ENCODE data around the gene SHBG. TPM values are rescaled to one million over a fixed set of nuclear protein-coding genes. Genes with fewer than 3 reads are reported as not detected.
A peak's percentile ranks its signal among the peaks of the same experiment; 100 is the strongest.

SHBG gene
- total and polyA plus RNA-seq, 10 of the 15 experiments (the other 5 are each of a cell fraction or from before 2014, with no cell fraction given), result not detected

DNA sequence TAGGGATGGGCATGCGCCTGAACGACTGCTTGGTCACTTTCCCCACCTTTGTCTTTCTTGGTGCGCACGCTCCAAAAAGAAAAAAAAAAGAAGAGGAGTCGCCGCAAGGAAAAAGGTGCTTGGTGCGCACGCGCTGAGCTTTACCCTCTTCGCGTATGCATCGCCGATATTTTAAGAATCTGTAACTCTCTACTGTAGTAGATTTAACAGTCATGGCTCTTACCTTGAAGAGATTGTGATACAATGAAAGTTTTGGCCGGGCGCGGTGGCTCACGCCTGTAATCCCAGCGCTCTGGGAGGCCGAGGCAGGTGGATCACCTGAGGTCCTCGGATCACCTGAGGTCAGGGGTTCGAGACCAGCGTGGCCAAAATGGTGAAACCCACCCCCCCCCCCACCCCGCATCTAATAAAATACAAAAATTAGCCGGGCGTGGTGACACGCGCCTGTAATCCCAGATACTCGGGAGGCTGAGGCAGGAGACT lies 14.6 kb upstream of the SHBG start (continued):
- TF ChIP-seq MEF2B (IDR thresholded peaks at IDR 0.05; ENCODE audit: partially characterized antibody, poor library complexity, severe bottlenecking) (no peak), RUNX3 (IDR thresholded peaks at IDR 0.05; ENCODE audit: low read length) (0 out of 2 replicates have a peak, but pooled peaks have one; percentile 4), YY1 (IDR thresholded peaks at IDR 0.05; ENCODE audit: low read depth, low read length) (peak; percentile 14; the same call in 1 of the 2 replicates), EED (IDR thresholded peaks at IDR 0.05; ENCODE audit: low read depth) (no peak), ZNF24 (IDR thresholded peaks at IDR 0.05) (no peak), SMARCA5 (IDR thresholded peaks at IDR 0.05) (0 out of 2 replicates have a peak, but pooled peaks have one; percentile 19), CBFB (IDR thresholded peaks at IDR 0.05; ENCODE audit: low read depth) (no peak), SREBF1 (IDR thresholded peaks at IDR 0.05; ENCODE audit: low read length) (no peak), LARP7 (IDR thresholded peaks at IDR 0.05) (no peak), ZNF207 (IDR thresholded peaks at IDR 0.05; ENCODE audit: borderline replicate concordance) (peak; percentile 68), PAX8 (IDR thresholded peaks at IDR 0.05) (no peak), WRNIP1 (IDR thresholded peaks at IDR 0.05; ENCODE audit: borderline replicate concordance, low read depth, low read length) (no peak), FOXK2 (IDR thresholded peaks at IDR 0.05) (no peak), RCOR1 (conservative IDR thresholded peaks at IDR 0.05; ENCODE audit: low read depth, low read length) (no peak)
- TF ChIP-seq, protein P1, sequence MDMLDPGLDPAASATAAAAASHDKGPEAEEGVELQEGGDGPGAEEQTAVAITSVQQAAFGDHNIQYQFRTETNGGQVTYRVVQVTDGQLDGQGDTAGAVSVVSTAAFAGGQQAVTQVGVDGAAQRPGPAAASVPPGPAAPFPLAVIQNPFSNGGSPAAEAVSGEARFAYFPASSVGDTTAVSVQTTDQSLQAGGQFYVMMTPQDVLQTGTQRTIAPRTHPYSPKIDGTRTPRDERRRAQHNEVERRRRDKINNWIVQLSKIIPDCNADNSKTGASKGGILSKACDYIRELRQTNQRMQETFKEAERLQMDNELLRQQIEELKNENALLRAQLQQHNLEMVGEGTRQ (IDR thresholded peaks at IDR 0.05; ENCODE audit: borderline replicate concordance, low read depth, low read length), result no peak
- TF ChIP-seq, protein P2, sequence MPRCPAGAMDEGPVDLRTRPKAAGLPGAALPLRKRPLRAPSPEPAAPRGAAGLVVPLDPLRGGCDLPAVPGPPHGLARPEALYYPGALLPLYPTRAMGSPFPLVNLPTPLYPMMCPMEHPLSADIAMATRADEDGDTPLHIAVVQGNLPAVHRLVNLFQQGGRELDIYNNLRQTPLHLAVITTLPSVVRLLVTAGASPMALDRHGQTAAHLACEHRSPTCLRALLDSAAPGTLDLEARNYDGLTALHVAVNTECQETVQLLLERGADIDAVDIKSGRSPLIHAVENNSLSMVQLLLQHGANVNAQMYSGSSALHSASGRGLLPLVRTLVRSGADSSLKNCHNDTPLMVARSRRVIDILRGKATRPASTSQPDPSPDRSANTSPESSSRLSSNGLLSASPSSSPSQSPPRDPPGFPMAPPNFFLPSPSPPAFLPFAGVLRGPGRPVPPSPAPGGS (IDR thresholded peaks at IDR 0.05; ENCODE audit: borderline replicate concordance, insufficient read depth, low read depth, low read length, poor library complexity, severe bottlenecking), result no peak
- TF ChIP-seq, protein P3, sequence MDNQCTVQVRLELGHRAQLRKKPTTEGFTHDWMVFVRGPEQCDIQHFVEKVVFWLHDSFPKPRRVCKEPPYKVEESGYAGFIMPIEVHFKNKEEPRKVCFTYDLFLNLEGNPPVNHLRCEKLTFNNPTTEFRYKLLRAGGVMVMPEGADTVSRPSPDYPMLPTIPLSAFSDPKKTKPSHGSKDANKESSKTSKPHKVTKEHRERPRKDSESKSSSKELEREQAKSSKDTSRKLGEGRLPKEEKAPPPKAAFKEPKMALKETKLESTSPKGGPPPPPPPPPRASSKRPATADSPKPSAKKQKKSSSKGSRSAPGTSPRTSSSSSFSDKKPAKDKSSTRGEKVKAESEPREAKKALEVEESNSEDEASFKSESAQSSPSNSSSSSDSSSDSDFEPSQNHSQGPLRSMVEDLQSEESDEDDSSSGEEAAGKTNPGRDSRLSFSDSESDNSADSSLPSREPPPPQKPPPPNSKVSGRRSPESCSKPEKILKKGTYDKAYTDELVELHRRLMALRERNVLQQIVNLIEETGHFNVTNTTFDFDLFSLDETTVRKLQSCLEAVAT (IDR thresholded peaks at IDR 0.05), result no peak
- TF ChIP-seq, protein P4, sequence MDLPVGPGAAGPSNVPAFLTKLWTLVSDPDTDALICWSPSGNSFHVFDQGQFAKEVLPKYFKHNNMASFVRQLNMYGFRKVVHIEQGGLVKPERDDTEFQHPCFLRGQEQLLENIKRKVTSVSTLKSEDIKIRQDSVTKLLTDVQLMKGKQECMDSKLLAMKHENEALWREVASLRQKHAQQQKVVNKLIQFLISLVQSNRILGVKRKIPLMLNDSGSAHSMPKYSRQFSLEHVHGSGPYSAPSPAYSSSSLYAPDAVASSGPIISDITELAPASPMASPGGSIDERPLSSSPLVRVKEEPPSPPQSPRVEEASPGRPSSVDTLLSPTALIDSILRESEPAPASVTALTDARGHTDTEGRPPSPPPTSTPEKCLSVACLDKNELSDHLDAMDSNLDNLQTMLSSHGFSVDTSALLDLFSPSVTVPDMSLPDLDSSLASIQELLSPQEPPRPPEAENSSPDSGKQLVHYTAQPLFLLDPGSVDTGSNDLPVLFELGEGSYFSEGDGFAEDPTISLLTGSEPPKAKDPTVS (IDR thresholded peaks at IDR 0.05; ENCODE audit: low read depth, low read length), result no peak
- TF ChIP-seq, protein P5, sequence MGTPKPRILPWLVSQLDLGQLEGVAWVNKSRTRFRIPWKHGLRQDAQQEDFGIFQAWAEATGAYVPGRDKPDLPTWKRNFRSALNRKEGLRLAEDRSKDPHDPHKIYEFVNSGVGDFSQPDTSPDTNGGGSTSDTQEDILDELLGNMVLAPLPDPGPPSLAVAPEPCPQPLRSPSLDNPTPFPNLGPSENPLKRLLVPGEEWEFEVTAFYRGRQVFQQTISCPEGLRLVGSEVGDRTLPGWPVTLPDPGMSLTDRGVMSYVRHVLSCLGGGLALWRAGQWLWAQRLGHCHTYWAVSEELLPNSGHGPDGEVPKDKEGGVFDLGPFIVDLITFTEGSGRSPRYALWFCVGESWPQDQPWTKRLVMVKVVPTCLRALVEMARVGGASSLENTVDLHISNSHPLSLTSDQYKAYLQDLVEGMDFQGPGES (IDR thresholded peaks at IDR 0.05), result no peak
- TF ChIP-seq, protein P6, sequence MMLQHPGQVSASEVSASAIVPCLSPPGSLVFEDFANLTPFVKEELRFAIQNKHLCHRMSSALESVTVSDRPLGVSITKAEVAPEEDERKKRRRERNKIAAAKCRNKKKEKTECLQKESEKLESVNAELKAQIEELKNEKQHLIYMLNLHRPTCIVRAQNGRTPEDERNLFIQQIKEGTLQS (IDR thresholded peaks at IDR 0.05; ENCODE audit: borderline replicate concordance, extremely low read depth, low read depth, low read length), result no peak
